Parathyroid adenoma (tissue), 2 donors: ENCODE results near the gene MPLKIP.

ENCODE experiments used
- H2AFZ ChIP-seq: fragments of 300-600 bp; sonication (generic); one replicate; pipeline ENCODE4 v1.7.0; 2017; ENCODE audit warnings: antibody characterized with exemption, mild to moderate bottlenecking
- H3K27ac ChIP-seq: fragments of 300-600 bp; sonication (generic); one replicate; pipeline ENCODE4 v1.7.0; 2017
- H3K27me3 ChIP-seq: fragments of 300-600 bp; sonication (generic); one replicate; pipeline ENCODE4 v1.7.0; 2017; ENCODE audit warnings: low read length; ENCODE audit not compliant: control insufficient read depth, insufficient read depth
- H3K36me3 ChIP-seq: fragments of 300-600 bp; sonication (generic); one replicate; pipeline ENCODE4 v1.7.0; 2017; ENCODE audit warnings: low read length; ENCODE audit not compliant: control insufficient read depth, insufficient read depth
- H3K4me1 ChIP-seq: fragments of 300-600 bp; sonication (generic); one replicate; pipeline ENCODE4 v1.7.0; 2017; ENCODE audit warnings: control low read depth
- H3K4me2 ChIP-seq: fragments of 300-600 bp; sonication (generic); one replicate; pipeline ENCODE4 v1.7.0; 2017; ENCODE audit warnings: low read length
- H3K4me3 ChIP-seq: fragments of 300-600 bp; sonication (generic); one replicate; pipeline ENCODE4 v1.7.0; 2017; ENCODE audit warnings: low read depth, low read length
- H3K79me2 ChIP-seq: fragments of 300-600 bp; sonication (generic); one replicate; pipeline ENCODE4 v1.7.0; 2017; ENCODE audit warnings: control low read depth
- H3K9ac ChIP-seq: fragments of 300-600 bp; sonication (generic); one replicate; pipeline ENCODE4 v1.7.0; 2017; ENCODE audit warnings: mild to moderate bottlenecking
- H3K9me3 ChIP-seq: fragments of 300-600 bp; sonication (generic); one replicate; pipeline ENCODE4 v1.7.0; 2017; ENCODE audit warnings: low read length; ENCODE audit not compliant: control insufficient read depth
- TF ChIP-seq, protein P1 (sequence below): fragments of 300-600 bp; sonication (generic); IDR thresholded peaks from one replicate; pipeline ENCODE4 v1.7.0; 2017; ENCODE audit warnings: antibody characterized with exemption, mild to moderate bottlenecking
- donor health status: primary hyperparathyroidism.

Gene MPLKIP

GRCh38 chr7:40101201-40101600 is 33.2 kb downstream of the MPLKIP start:
- Histone ChIP-seq H3K27ac (no peak overlapping the region), H3K27me3 (no peaks in the 10 kb centered on the region), H3K9ac (no peak overlapping the region), H2AFZ (no peak overlapping the region), H3K4me1 (no peaks in the 10 kb centered on the region), H3K9me3 (no peaks in the 10 kb centered on the region), H3K79me2 (no peaks in the 10 kb centered on the region), H3K4me3 (no peak overlapping the region), H3K4me2 (no peak overlapping the region), H3K36me3 (no peaks in the 10 kb centered on the region)
- TF ChIP-seq, protein P1, sequence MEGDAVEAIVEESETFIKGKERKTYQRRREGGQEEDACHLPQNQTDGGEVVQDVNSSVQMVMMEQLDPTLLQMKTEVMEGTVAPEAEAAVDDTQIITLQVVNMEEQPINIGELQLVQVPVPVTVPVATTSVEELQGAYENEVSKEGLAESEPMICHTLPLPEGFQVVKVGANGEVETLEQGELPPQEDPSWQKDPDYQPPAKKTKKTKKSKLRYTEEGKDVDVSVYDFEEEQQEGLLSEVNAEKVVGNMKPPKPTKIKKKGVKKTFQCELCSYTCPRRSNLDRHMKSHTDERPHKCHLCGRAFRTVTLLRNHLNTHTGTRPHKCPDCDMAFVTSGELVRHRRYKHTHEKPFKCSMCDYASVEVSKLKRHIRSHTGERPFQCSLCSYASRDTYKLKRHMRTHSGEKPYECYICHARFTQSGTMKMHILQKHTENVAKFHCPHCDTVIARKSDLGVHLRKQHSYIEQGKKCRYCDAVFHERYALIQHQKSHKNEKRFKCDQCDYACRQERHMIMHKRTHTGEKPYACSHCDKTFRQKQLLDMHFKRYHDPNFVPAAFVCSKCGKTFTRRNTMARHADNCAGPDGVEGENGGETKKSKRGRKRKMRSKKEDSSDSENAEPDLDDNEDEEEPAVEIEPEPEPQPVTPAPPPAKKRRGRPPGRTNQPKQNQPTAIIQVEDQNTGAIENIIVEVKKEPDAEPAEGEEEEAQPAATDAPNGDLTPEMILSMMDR, result no peak

- H3K4me2 ChIP-seq, result no peak overlapping the region
- no peak overlapping the region for H3K4me3 ChIP-seq
- H3K9me3 ChIP-seq, result no peaks in the 10 kb centered on the region
- H3K79me2 ChIP-seq, result no peaks in the 10 kb centered on the region
- TF ChIP-seq, protein P1, result no peak
- no peaks in the 10 kb centered on the region for H3K27me3 ChIP-seq
- H2AFZ ChIP-seq, result no peak overlapping the region
- H3K9ac ChIP-seq, result no peak overlapping the region
- no peaks in the 10 kb centered on the region for H3K36me3 ChIP-seq
- no peaks in the 10 kb centered on the region for H3K4me1 ChIP-seq
- H3K27ac ChIP-seq, result no peak overlapping the region
Measured at GRCh38 chr7:40099837-40100236, 34.6 kb downstream of the MPLKIP start.

DNA sequence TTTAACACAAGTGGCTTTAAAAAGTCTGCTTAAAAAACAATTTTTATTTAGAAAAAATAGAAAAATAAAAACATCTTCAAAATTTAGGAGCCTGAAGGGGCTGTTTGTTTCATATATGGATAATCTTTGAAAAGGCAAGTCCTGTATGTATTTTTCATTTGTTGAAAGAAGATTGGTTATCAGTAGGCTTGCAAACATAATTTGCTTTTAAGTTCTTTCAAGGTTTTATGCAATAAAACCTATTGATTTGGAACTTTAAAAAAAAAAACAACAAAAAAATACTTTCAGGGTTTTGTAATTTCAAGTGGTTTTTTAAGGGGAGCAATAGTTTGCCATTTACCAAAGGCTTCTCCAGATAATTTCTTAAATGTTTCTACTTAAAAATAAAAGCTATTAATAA is 35.6 kb downstream of the MPLKIP start:
- no peaks in the 10 kb centered on the region for H3K79me2 ChIP-seq
- no peak overlapping the region for H2AFZ ChIP-seq
- no peak overlapping the region for H3K4me2 ChIP-seq
- H3K4me3 ChIP-seq, result no peak overlapping the region
- no peaks in the 10 kb centered on the region for H3K9me3 ChIP-seq
- H3K27ac ChIP-seq, result no peak overlapping the region
- no peaks in the 10 kb centered on the region for H3K36me3 ChIP-seq
- H3K27me3 ChIP-seq, result no peaks in the 10 kb centered on the region
- H3K9ac ChIP-seq, result no peak overlapping the region
- H3K4me1 ChIP-seq, result no peaks in the 10 kb centered on the region
- TF ChIP-seq, protein P1, result no peak

DNA sequence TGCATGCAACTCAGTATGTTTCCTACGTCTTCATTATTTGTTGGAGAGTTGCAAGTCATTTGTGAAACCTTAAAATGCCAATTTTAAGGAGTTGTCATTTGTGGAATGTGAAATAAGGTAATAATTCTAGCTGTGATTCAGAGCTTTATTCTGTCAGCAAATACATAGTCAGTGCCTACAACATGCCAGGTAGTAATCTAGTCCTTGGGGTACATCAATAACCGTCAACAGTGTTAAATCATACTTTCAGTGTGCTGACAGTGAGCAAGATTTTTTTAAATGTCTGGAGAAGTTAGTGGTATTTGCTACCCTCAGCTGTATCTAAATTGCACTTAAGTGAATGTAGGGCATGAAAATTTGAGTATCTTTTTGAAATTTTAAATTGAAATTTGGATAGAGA is 36.7 kb downstream of the MPLKIP start:
- H3K79me2 ChIP-seq, result no peaks in the 10 kb centered on the region
- no peaks in the 10 kb centered on the region for H3K27me3 ChIP-seq
- no peak overlapping the region for H3K9ac ChIP-seq
- H3K4me1 ChIP-seq, result no peaks in the 10 kb centered on the region
- no peaks in the 10 kb centered on the region for H3K9me3 ChIP-seq
- H3K4me2 ChIP-seq, result no peak overlapping the region
- TF ChIP-seq, protein P1, result no peak
- no peak overlapping the region for H2AFZ ChIP-seq
- no peak overlapping the region for H3K4me3 ChIP-seq
- no peak overlapping the region for H3K27ac ChIP-seq
- H3K36me3 ChIP-seq, result no peaks in the 10 kb centered on the region

DNA sequence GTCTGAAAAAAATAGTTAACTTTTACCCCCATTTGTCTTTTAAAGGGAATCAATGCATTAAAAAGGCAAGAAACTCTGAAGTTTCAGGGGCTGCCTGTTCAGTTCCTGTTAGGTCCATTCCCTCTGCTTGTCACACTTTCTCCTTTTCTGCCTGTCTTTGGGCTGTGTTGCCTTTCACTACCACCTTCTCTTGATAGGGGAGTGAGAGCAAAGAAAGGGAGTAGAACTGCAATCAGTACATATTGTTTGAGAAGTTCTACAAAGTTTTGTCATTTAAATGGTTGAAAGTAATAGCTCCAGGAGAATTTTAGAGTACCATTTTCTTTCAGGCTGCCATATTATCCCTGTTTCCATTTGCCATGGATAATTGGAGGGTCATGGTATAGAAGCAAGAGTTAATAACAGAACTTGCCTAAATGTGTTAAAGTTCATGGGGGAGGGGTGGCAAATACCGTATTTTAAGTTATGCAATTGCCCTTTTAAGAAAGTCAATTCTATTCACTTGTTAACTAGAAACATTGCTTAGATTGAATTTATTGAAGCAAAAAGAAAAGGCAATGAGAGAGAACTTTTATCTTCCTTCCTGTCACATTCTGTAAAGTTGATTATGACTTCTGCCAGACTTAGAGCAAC is 38.6 kb downstream of the MPLKIP start:
- H3K4me2 ChIP-seq, result no peak overlapping the region
- H3K36me3 ChIP-seq, result no peaks in the 10 kb centered on the region

More for the DNA sequence above, 38.6 kb downstream of the MPLKIP start:
- Histone ChIP-seq H3K9ac (no peak overlapping the region), H3K27me3 (no peaks in the 10 kb centered on the region), H3K9me3 (no peaks in the 10 kb centered on the region), H3K4me1 (peaks cover 6% of the 10 kb centered on the region), H3K27ac (no peak overlapping the region), H3K4me3 (no peak overlapping the region), H2AFZ (no peak overlapping the region), H3K79me2 (no peaks in the 10 kb centered on the region)
- TF ChIP-seq, protein P1, result no peak
